K562 (cell line): ENCODE data around the gene PGM5. TPM values are rescaled to one million over a fixed set of nuclear protein-coding genes. Genes with fewer than 3 reads are reported as not detected.
"Not testable (repeated sequence)": the region's sequence is repeated elsewhere in the genome, so short reads cannot be mapped to it uniquely, and the experiment has no call there.

ENCODE experiments used
- ATAC-seq: fragments of 200-7000 bp; cut with Tn5 transposase; 3 replicates; pipeline ENCODE4 v1.9.1; 2020; ENCODE audit warnings: moderate library complexity
- BruUV-seq: library from RNA; stranded (reverse); fragments of 400-500 nt; replicated peaks from 2 replicates; lab custom pipeline; 2021; lab: Mats Ljungman, UMichigan
- CTCF ChIA-PET: fragments of 300-600 bp; formaldehyde crosslinking; extraction: SDS; loops from one replicate; lab custom pipeline; 2021; ENCODE audit warnings: low intra/inter-chr PET ratio; lab: Yijun Ruan, JAX
- POLR2A ChIA-PET: fragments of 300-600, 350-650 bp; sonication (Branson Sonifier 250); formaldehyde crosslinking; extraction: SDS; loops from one replicate; lab custom pipeline; 2021; ENCODE audit warnings: antibody characterized with exemption, inconsistent platforms; lab: Yijun Ruan, JAX
- DNase-seq, 4 experiments: peaks; one replicate each; pipeline versions ENCODE4 v3.0.0 to v3.0.0-alpha.2; 2011 to 2018; ENCODE audit warnings: low spot score in 3 of 4, mixed read lengths in 3 of 4; ENCODE audit errors: extremely low read depth in 1 of 4
- FAIRE-seq: peaks from 2 replicates; lab custom pipeline; 2011; peaks lifted over from hg19 to GRCh38; lab: Jason Lieb, UNC
- H2AFZ ChIP-seq: 2 replicates; pipeline ENCODE4 v1.6.0; 2011; ENCODE audit warnings: low read depth, low read length, control low read depth, inconsistent platforms
- H3K27ac ChIP-seq: fragments of 200-600 bp; 3 replicates; pipeline ENCODE4 v1.8.0; 2011; ENCODE audit warnings: low read depth, mild to moderate bottlenecking, control low read depth, inconsistent platforms, low read length, moderate library complexity, mixed read lengths; ENCODE audit errors: extremely low read depth
- H3K27me3 ChIP-seq, 2 experiments: fragments of 300-600 bp in 1 of 2; 2 replicates in 1 of 2; 3 replicates in 1 of 2; pipeline versions ENCODE4 v1.6.0 to v1.8.0; 2011; ENCODE audit warnings: inconsistent platforms in 2 of 2, low read length in 2 of 2, mild to moderate bottlenecking in 1 of 2, mixed read lengths in 1 of 2, moderate library complexity in 1 of 2; ENCODE audit not compliant: control insufficient read depth in 2 of 2, insufficient read depth in 2 of 2
- H3K36me3 ChIP-seq: fragments of 300-600 bp; 3 replicates; pipeline ENCODE4 v1.8.0; 2011; ENCODE audit warnings: mild to moderate bottlenecking, low read length, inconsistent platforms; ENCODE audit not compliant: control insufficient read depth, insufficient read depth
- H3K4me1 ChIP-seq, 2 experiments: fragments of 200-600 bp in 1 of 2; replicated peaks in 1 of 2; 2 replicates in 1 of 2; 3 replicates in 1 of 2; pipeline versions ENCODE4 v1.5.1 to v1.8.0; 2011; ENCODE audit warnings: inconsistent platforms in 2 of 2, low read length in 2 of 2, mild to moderate bottlenecking in 1 of 2, mixed read lengths in 1 of 2, moderate library complexity in 1 of 2; ENCODE audit not compliant: control insufficient read depth in 2 of 2, insufficient read depth in 2 of 2
- H3K4me2 ChIP-seq: 2 replicates; pipeline ENCODE4 v1.6.1; 2011; ENCODE audit warnings: low read length, control low read depth, inconsistent platforms, mixed read lengths; ENCODE audit not compliant: insufficient read depth
- H3K4me3 ChIP-seq: fragments of 200-600 bp; sonication (generic), shearing (Covaris generic); 2 replicates; pipeline ENCODE4 v1.5.1; 2016; ENCODE audit warnings: control low read depth, inconsistent platforms
- H3K79me2 ChIP-seq: fragments of 200-600 bp; 3 replicates; pipeline ENCODE4 v1.8.0; 2011; ENCODE audit warnings: low read length, inconsistent platforms; ENCODE audit not compliant: control insufficient read depth, insufficient read depth
- H3K9ac ChIP-seq, 2 experiments: 2 replicates each; pipeline versions ENCODE4 v1.6.0 to v1.6.1; 2011; ENCODE audit warnings: low read depth in 2 of 2, low read length in 2 of 2, control low read depth in 1 of 2, inconsistent platforms in 1 of 2, mild to moderate bottlenecking in 1 of 2, mixed read lengths in 1 of 2; ENCODE audit not compliant: insufficient read depth in 1 of 2
- H3K9me1 ChIP-seq: one replicate; pipeline ENCODE4 v1.6.0; 2011; ENCODE audit warnings: inconsistent platforms, mild to moderate bottlenecking, low read length, moderate library complexity; ENCODE audit not compliant: control insufficient read depth, insufficient read depth
- H3K9me3 ChIP-seq: replicated peaks from 2 replicates; pipeline ENCODE4 v1.5.1; 2011; ENCODE audit warnings: low read depth, low read length, inconsistent platforms; ENCODE audit not compliant: control insufficient read depth, insufficient read depth
- H4K20me1 ChIP-seq: replicated peaks from 2 replicates; pipeline ENCODE4 v1.6.1; 2011; ENCODE audit warnings: low read length, inconsistent platforms, mixed read lengths; ENCODE audit not compliant: control insufficient read depth, insufficient read depth
- WGBS: fragments of 100-300 bp; shearing (Covaris generic); methylation state at CpG from one replicate; pipeline ENCODE4 v1.1.6; 2016; ENCODE audit warnings: low coverage, mixed read lengths; ENCODE audit not compliant: insufficient coverage; ENCODE audit errors: missing lambda C conversion rate; 5-methylcytosine and 5-hydroxymethylcytosine counted together
- in situ Hi-C: fragments of 300-500 bp; cut with MboI; formaldehyde crosslinking; loops from 4 replicates; pipeline ENCODE4 v1.15.0; 2018; ENCODE audit warnings: inconsistent platforms, mixed read lengths
- intact Hi-C: fragments of 100-400 bp; cut with micrococcal nuclease; formaldehyde crosslinking; loops from 2 replicates; pipeline ENCODE4 v1.14.2; 2022
- polyA plus RNA-seq, 8 experiments: library from polyadenylated mRNA; depleted of rRNA in 4 of 8; stranded (reverse) in 5 of 8; unstranded in 3 of 8; fragments of >200 nt; fragmentation: Nextera tagmentation in 2 of 8; fragmentation: Illumina TruSeq in 1 of 8; extraction: Ambion mirVana in 2 of 8; extraction: Trizol in 1 of 8; gene quantifications; 2 replicates each; pipeline versions ENCODE4 v1.2.1 to v1.2.3, GENCODE V29; 2011 to 2014; ENCODE audit warnings: inconsistent platforms in 1 of 8, missing spikeins in 1 of 8
- total RNA-seq, 7 experiments: library from RNA; depleted of rRNA in 6 of 7; stranded (reverse); fragments of >200 nt in 6 of 7; fragmentation: Illumina TruSeq in 2 of 7; extraction: Trizol in 2 of 7; gene quantifications; 2 replicates each; pipeline versions ENCODE4 v1.2.1 to v1.2.3, GENCODE V29; 2011 to 2021; ENCODE audit warnings: low replicate concordance in 1 of 7

Gene PGM5
- total and polyA plus RNA-seq, 9 of the 15 experiments (the other 6 are each of a cell fraction or from before 2014, with no cell fraction given) = 0.03 to 0.24 (median 0.15) TPM; not detected in 1

DNA sequence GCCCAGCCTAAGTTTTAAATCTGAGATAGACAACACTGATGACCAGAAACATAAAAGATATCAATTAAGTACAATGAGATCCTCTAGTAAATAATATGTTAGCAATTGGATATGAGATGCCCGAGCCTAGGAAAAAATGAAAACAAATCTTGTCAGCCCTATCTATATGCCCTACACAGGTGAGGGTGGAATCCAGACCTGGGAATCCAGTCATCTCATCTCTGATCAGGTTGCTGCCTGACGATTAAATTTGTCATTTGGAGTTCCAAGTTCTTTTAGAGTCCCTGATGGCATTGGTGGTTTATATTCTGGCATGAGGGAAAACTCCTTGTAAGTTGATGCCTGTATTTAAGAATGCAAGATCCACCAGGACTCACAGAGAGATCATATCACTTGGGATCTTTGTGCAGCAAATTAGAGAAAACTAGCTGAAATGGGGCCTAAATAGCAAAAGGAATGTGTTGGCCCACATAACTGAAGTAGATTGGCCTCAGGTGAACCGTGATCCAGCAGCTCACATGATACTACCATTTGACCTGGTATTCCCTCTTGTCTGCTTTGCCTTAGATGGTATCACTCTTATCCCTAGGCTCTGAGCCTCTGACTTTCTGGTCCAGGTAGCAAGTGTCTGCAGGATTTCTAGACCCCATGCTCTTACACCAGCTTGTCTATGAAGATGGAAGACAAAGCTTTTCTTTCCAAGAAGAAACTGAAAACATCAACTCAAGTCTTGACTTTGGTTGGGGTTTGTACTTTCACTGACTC is 48.2 kb downstream of the PGM5 start:
- BruUV-seq, POLR2A ChIA-PET, H3K9me1 ChIP-seq, H3K36me3 ChIP-seq, H3K27me3 ChIP-seq, H3K4me1 ChIP-seq, DNase-seq, FAIRE-seq, H3K9me3 ChIP-seq, H4K20me1 ChIP-seq, H2AFZ ChIP-seq, H3K4me3 ChIP-seq, CTCF ChIA-PET, H3K79me2 ChIP-seq, H3K4me2 ChIP-seq, ATAC-seq, in situ Hi-C loops, H3K27ac ChIP-seq, H3K9ac ChIP-seq, intact Hi-C loops: not testable (repeated sequence)
- WGBS = 0% methylated on average over 2 of the region's 3 CpGs

DNA sequence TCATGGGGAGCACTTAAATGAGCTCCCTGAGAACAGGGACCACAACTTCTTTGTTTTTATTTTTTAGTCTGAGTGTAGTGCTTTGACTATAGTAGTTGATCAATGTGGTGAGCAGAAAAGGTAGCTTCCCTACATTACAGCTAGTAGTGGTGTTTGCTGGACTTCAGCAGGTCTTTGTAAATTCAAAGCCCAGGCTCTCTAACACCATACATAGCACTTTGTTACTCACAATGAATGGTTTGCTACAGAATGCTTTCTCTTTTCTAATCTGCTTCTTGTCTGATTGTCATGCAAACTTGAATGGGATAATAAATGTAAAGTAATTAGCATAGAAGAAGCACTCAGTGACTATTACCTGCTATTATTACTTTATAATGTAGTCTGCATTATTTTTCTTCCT is 55.5 kb downstream of the PGM5 start:
- ATAC-seq, H3K9me1 ChIP-seq, FAIRE-seq, CTCF ChIA-PET, H3K27ac ChIP-seq, in situ Hi-C loops, H3K9me3 ChIP-seq, H4K20me1 ChIP-seq, POLR2A ChIA-PET, H3K79me2 ChIP-seq, H3K9ac ChIP-seq, DNase-seq, H3K36me3 ChIP-seq, BruUV-seq, H3K4me1 ChIP-seq, H3K4me3 ChIP-seq, H2AFZ ChIP-seq, H3K4me2 ChIP-seq, H3K27me3 ChIP-seq: not testable (repeated sequence)
- intact Hi-C loops = loop anchor here (10.0 kb wide), 1 partner anchor 53 kb away; no protein-coding TSS in a partner anchor

DNA sequence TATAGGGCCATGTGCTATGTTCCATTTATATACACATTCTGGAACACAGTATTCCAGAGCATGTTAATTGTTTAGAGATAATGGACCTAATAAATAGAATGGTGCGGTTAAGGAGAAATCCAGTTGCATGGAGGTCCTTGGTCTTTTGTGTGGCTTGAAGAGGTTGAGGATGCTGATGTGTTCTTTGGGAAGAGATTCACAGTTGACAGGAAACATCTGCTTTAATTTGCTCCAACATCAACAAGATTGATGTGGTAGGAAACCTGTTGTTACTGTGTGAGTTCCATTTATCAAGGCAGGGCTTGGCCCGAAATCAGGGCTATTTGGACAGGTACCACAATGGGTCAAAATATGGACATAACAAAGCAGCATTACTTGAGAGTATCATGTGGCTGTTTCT is 56.3 kb downstream of the PGM5 start:
- DNase-seq, H3K27ac ChIP-seq, H3K4me1 ChIP-seq, BruUV-seq, H3K9me3 ChIP-seq, ATAC-seq, CTCF ChIA-PET, H3K9me1 ChIP-seq, H3K36me3 ChIP-seq, H3K4me3 ChIP-seq, H3K4me2 ChIP-seq, H3K9ac ChIP-seq, H4K20me1 ChIP-seq, in situ Hi-C loops, H2AFZ ChIP-seq, H3K79me2 ChIP-seq, H3K27me3 ChIP-seq, FAIRE-seq, POLR2A ChIA-PET: not testable (repeated sequence)
- intact Hi-C loops = loop anchor here (10.0 kb wide), 1 partner anchor 52 kb away; no protein-coding TSS in a partner anchor
- 0% methylated on average over 2 of the region's 2 CpGs for WGBS

DNA sequence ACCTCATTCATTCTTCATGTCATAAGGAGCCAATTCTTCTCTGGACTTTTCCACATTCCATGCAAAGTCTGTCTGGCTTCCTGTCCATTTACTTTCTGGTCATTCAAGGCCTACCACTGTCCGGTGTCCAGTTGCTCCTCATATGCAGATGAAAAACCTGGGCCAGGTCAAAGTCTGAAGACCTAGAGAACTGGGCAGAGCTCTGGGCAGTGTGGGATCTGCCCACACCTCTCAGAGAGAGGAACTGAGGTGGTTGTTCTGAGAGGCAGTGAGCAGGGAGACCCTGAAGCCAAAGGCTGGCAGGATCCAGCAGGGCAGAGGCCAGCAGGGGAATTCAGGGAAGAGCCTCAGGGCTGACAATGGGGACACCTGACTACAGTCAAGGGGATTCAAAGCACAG is 58.7 kb downstream of the PGM5 start:
- ATAC-seq, BruUV-seq, H3K36me3 ChIP-seq, H3K4me3 ChIP-seq, H3K27me3 ChIP-seq, in situ Hi-C loops, H3K9me1 ChIP-seq, POLR2A ChIA-PET, H3K27ac ChIP-seq, H3K4me2 ChIP-seq, DNase-seq, FAIRE-seq, H3K9ac ChIP-seq, CTCF ChIA-PET, H3K79me2 ChIP-seq, H2AFZ ChIP-seq, H4K20me1 ChIP-seq, H3K4me1 ChIP-seq, H3K9me3 ChIP-seq: not testable (repeated sequence)
- WGBS = no CpG with 5 or more reads among the region's 1 CpG
- intact Hi-C loops = loop anchor here (10.0 kb wide), 1 partner anchor 50 kb away; no protein-coding TSS in a partner anchor
